NCI-H128 (cell line): ENCODE measurements around the gene DNAH1.

Experiments used
- DNase-seq: peaks from one replicate; lab custom pipeline; 2025; ENCODE audit not compliant: unreplicated experiment; lab: John Stamatoyannopoulos, UW

The DNAH1 gene

DNA sequence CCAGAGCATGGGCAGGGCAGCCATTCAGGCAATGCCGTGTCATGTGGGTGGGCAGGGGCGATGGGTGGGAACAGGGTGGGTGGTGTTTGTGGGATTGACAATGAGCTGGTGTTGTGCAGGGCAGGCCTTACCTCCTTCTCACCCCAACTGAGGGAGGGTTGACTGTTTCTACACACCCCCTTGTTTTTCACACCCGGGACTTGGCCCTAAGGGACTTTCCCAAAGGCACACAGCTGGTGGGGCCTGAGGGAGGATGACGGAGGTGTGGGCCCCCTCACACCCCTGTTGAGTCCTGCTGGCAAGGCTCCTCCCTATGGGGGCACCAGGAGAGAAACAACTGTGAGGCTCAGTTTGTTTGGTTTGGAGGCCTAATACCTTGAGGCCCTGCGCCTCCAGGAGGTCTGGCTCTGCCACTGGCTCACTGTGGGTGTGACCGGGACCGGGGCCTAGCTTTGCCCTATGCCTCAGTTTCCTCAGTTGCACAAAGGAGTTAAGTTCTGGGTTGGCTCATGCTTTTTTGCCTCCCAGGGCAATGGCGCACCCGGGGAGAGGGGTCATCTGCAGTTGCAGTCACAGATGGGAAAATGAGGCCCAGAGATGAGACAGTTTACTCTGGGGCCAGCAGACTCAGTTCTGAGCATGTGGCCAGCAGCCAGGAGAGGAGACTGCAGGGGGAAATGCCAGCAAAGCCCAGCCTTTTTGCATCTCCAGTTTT is 5.1 kb upstream of the DNAH1 start:
- no peak for DNase-seq

DNA sequence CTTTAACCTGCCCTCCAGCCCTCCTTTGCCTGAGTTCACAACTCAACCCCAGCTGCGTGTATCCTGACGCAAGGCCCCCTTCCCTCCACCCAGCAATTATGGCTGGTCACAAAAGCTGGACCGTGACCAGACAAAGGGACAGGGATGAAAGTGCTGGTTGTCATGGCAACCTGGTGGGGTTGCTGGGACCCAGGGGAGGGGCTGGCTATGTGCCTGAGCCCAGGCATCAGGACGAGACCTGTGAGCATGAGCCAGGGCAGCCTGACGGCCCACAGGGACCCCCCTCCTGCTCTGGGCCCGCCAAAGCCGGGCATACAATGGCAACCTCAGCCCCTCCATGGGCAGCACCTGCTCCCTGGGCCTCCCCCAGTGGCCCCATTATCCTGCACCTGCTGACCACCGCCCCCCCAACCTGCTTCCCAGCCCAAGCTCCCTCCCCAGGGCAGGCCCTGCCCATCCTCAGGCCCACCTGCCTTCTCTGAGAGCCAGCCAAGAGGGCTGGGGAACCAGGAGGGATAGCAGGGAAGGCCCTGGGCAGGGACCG is 4.5 kb upstream of the DNAH1 start:
- no peak for DNase-seq

DNA sequence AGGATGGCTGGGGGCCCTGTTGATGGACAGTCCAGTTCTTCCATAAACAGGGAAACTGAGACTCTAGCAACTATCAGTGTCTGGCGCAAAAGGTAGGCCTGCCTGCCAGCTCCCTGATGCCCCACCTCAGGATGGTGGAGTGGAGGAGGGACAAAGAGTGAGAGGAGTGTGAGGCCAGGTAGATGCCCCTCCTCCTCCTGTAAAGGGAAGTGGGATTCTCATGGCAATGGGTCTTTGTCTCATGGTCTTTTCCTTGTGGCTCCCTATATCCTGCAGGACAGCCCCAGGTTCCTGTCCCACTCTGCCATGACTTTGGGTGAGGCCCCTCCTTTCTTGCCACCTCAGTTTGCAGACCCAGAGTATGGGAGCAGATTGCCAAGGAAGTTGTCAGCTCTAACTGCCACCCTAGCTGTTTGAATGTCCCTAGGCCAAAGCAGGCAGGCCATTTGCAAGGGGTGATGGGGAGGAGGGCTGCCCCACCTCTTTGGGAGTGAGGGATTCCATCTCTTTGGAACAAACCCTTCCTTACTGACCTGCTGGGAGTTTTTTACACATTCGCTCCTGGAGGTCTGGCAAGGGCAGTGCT is 2.8 kb upstream of the DNAH1 start:
- DNase-seq: no peak

DNA sequence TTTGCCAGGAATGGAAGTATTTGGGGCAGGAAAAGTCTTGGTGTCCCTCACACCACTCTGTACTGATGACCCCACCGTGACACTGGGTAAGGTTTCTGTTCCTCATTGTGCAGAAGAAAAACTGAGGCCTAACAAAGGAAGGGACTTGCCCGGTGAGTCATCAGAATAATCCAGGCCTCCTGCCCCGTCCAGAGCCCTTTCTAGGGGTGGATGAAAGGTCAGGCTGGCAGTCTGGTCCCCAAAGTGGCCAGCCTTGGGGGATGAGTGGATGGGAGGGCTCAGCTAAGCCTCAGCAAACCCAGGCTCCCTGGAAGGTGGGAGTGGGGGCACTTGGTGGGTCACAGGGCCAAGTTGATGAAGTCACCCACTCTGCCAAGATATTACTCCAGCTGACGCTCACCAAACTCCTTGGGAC is 2.3 kb upstream of the DNAH1 start:
- DNase-seq: no peak

DNA sequence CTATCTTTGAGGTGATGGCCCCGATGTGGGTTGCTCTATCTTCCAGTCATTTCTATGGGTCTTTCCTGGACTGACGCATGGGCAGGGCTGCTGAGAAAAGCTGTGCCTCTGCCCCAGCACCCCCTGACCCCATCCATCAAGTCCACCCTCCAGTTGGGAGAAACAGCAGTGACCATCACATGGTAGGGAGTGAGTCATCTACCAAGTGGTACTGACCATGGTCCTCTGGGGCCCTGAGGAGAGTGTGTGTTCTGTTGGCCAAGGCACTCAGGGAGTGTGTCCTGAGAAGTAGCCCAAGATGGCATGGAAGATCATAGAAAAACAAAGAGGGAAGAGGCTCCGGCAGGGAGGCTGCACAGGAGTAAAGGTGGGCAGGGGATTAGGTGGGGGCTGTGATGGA is 1.6 kb upstream of the DNAH1 start:
- DNase-seq: no peak

DNA sequence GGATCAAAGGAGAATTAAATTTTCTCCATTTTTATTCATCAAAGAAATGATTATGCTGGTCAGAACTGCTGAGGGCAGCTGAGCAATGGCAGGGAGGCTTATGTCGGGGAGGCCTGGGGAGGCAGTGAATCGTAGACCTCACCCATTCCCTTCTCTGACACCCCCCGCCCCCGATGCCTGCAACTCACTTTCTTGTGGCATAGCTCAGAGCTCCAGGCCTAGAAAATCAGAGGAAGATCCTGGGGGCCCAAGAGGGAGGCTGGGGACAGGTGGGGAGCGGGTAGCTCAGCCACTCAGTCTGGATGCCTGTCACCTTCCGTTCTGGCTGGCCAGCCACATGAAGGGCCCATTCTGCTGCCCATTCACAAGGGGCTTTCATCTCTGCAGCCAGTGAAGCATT is 1.1 kb upstream of the DNAH1 start:
- no peak for DNase-seq

DNA sequence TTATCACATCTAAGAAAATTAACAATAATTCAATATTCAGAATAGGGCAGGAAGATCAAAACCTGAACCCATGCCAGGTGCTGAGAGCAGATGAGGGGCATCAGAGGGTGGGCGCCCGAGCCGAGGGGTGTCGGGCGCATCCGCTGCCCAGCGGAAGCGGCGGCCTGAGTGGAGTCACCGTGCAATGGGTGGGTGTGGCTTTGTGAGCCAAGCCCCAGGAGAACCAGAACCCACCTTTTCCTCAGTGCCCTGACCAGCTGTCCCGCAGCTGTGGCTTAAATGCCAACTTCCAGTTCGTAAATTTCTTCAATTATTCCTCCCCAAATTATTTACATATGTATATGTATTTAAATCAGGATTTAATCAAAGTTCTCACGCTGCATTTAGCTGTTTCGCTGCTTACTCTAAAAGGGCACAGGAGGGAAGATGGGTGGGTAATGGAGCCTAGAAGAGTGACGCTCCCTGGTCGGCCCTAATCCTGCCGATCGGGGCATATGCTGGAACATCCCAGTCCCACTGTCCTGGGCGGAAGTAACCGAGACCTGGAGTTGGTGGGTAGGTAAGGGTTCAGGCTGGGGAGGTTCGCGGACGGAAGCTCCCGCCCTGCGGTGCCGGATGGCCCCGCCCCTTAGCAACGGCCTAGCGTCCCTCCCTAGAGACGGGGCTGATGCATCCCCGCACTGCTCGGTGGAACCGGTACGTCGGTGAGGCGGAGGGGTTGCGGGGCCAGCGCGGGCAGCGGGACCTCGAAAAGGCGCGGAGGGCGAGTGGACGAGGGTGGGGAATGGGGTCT is 1.3 kb downstream of the DNAH1 start:
- DNase-seq: no peak

DNA sequence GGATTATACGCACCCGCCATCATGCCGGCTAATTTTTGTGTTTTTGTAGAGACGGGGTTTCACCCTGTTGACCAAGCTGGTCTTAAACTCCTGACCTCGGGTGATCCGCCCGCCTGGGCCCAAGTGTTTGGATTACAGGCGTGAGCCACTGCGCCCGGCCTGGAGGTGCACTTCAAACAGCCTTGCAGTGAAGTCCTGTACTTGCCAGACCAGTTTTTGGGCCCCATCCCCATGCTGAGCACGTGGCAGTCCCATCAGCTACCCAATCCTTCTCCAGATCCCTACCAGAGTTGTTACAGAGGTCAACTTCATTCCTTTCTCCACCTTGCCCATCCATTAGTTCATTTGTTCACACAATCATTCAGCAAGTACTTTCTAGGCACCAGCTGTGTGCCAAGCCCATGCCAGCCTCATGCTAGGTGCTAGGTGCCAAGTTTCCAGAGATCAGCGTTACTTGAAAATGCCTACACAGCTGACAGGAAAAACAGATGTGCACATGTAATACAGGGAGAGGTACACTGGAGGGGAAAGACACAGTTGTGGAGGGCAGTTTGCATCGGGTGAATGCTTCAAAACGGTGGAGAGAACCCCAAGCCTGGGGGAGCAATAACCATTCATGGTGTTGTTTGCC is 2.2 kb downstream of the DNAH1 start:
- no peak for DNase-seq

DNA sequence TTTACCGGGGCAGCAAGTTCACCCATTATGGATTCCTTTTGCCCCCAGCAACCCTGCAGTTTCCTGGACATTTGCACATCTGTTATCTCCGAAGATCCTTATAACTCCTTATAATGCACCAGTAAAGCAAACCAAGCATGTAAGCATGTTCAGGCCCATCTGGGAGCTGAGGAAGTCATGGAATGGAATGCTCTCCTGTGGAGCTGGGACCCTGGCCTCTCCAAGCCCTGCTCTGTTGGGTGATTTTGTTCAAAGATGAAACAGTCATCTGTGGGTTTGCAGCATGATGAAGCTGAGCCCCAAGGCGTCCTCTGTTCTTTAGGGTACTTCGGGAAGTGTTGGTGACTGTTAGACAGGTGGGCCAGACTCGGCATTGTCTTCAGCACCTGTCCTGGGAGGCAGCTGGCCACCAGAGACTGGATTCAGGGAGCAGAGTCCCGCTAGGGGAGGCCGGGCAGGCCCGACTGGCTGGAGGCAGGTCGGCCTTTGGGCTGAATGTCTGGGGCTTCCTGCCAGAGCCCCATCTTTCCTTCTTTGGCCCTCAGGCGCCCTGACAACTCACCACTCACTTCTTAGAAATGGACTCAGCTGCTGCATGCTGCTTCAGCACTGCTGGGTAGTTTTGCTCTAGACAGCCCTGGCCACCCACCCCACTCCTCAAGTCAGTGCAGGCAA is 3.9 kb downstream of the DNAH1 start:
- no peak for DNase-seq

DNA sequence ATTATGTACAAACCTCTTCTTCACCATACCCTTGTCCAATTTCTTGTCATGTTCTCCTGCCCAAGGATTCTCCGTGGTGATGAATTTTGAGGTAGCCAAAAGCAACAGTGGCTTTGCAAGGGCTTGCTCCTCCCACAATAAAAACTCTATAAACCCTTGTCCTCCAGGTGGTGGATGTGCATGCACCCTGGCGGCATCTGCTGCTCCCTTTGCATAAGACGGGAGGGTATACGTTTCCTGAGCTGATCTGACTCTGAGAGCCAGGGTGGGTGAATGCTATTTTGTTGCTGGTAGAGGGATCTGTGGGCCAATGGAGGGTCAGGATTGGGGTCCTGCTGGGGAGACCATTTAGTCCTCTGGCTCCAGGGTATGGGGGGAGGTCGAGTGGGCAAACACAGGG is 5.4 kb downstream of the DNAH1 start:
- DNase-seq: no peak

DNA sequence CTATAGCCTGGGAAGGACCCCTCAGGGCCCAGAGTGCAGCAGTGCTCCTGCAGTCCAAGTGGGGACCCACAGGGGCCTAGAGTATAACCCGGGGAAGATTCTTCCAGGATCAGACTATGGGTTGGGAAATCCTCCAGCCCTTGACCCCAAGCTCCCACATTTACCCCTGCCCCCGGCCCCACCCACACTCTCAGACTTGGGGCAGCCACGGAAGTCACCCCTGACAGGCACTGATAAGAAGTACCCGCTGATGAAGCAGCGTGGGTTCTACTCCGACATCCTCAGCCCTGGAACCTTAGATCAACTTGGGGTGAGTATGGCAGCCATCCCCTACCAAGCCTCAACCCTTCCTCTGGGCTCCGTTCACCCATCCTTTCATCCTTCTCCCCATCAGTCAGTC is 6.3 kb downstream of the DNAH1 start:
- no peak for DNase-seq

DNA sequence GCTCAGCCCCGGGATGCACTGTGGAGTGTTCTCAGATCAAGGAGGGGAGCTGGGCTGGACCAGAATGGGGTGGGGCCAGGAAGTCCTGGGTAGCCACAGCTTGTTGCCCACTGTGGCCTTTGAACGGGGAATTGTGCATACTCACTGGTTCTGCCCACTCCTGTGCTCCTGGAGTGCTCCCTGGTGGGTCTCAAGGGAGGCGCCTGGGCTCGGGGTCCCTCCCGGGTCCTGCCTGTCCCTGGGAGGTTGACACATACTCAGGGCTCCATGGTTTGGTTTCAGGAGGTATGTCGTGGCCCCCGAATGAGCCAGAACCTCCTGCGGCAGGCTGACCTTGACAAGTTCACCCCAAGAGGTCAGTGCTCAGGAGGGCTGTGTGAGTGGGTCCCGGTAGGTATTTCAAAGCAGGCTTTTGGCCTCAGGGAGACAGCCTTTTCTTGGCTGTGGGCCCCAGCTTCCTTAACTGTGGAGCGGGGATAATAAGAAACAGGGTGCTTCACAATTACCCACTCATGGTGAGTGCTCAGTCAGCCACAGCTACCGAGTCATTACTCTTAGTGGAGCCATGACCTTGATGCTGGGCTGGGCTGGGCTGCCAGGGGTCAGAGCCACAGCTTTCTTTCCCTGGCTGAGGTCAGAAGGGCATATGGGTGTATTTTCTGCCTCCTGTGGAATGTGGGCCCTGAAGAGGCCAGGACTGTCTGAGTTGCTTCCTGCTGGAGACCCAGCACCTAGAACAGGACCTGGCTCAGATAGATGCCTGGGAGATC is 7.6 kb downstream of the DNAH1 start:
- DNase-seq: no peak

DNA sequence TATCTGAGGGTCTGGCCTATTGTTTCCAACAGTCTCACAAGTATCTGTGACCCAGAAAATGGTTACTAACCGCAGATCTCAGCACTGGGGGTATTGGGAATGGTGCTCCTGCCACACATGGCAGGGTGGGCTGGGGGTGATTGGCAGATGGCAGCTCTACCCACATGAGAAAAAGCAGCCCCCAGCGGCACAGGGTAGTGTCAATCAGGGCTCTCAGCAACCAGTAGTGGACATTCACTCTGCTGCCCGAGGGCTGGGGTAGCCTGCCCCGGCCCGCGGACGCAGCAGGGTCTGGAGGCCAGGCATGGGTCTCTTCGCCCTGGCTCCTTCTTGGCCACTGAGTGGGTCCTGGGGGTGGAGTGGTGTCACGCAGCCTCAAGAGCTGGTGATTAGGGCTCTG is 8.6 kb downstream of the DNAH1 start:
- no peak for DNase-seq

DNA sequence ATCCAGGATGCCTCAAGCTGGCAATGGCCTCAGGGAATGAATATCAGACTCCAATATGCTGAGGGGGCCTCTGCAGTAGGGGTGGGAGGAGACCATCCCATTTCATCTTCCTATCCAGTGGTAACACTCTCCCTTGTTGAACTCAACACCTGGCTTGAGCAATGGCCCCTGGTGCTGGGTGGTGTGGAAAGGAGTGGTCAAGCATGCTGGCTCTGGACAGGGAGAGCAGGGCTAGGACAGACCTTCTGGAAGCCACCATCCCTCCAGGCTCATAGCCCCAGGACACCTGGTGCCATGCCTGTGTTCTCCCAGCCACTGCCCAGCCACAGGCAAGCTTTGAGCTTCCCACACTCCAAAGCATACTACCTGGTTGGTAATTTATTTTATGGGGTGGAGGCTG is 9.6 kb downstream of the DNAH1 start:
- DNase-seq: no peak

DNA sequence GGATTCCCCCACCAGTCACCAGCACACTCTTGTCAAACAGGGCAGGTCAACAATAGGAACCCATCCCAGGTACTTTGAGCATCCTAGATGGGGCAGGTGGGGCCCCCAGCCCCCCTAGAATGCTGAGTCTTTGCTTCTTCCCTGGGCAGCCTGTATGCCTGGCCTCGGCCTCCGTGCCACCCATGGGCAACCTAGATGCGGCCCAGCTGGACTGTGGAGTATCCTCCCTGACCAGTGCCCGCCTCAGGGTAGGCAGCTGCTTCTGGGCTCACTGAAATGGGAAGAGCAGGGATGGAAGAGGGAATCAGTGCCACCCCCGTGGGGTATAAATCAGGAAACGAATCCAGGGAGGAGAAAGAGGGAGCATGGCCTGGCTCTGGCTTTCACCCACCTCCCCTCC is 10.9 kb downstream of the DNAH1 start:
- DNase-seq: no peak

DNA sequence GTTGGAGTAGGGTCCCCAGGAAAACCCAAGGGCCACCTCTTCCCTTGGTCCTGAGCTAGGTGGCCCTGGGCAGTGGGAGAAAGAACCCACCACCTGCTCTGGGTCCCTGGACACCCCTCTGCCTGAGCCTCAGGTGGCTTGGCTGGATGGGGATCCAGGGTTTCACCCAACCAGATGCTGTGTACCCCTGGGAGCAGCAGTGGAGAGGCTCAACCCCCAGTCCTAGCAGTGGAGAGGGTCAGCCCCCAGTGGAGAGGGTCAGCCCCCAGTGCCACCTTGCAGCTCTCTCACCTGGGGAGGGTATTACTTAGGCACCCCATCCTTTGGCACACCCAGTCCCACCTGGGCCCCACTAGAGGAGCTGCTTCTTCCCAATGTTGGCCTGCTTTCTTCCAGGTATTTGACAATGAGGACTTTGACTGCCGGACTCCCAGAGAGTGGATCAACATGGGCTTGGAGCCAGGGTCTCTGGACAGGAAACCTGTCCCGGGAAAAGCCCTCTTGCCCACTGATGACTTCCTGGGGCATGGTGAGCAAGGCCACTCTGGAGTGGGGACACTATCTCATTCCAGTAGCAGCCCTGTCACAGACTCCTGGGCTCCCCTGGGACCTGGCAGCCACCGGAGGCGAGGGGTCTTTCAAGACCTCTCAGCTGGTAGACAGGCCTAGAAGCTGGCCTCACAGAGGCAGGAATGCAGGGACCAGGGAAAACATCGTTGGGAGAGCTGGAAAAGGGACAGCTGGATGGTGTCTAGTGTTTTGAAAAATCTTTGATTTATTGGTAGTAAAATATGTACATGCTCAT is 11.6 kb downstream of the DNAH1 start:
- DNase-seq: no peak

DNA sequence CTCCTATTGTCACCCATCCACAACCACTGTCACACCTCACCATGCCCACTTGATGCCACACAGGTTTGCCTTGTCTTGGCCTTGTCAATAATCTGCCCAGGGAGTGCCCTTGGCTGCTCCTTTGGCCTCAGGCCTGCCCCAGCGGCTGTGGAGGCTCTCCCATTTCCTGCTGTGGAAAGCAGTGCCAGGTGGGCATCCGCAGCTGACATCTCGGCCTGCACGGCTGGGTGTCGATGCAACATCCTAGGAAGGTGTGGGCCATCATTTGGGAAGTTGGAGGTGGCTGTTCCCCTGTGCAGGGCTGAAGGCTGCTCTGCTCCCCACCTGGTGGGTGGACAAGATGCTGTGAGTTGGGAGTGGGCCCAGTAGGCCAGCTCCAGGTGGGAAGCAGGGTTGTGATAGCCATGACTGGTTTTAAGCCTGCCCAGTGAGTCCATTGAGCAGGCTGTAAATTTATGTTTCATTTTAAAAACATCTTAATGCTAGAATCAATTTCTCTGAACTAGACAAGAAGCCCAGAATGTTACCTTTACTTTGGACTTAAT is 12.5 kb downstream of the DNAH1 start:
- no peak for DNase-seq

DNA sequence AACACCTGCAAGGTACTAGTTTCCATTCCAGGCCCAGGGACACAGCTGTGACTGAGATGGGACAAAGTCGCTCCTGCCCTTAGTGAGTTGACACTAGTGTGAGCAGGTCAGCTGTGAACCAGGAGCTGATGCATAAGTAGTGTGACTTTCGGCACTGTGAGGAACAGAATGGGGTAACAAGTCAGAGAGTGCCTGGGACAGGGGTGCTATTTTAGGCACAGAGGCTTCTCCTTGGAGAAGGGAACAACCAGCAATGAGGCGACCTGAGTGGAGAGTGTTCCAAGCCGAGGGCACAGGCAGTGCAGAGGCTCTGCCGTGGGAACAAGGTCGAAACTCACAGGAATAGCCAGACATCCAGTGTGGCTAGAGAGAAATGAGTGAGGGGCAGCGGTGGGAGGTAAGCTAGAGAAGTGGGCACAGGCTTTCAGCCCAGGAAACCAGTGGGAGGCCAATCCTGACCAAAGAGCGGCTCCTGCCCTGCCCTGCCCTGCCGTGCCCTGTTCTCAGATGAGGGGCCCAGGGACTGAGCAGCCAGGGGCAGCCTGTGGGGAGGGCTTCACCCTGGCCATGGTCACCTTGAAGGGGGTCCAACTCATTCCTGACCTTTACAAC is 14.2 kb downstream of the DNAH1 start:
- no peak for DNase-seq

DNA sequence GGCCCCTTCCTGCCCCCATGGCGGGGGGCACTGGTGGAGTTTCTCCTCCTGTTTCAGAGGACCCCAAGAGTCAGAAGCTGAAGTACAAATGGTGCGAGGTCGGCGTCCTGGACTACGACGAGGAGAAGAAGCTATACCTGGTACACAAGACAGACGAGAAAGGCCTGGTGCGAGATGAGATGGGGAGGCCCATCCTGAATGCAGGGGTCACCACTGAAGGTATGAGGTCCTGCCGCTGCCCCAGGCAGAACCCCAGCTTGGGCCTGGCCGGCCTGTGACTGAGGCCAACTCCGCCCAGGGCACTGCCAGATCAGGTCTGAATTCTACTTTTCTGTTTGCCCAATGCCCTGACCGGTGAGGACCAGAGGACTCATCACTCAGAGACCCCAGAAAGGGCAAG is 15.0 kb downstream of the DNAH1 start:
- DNase-seq: no peak
